ENCODE results near the gene FUT2. TPM values are rescaled to one million over a fixed set of nuclear protein-coding genes. Genes with fewer than 3 reads are reported as not detected.

The FUT2 gene
- polyA plus RNA-seq, 3 donors = not detected

Other genes starting within 250 kb of the FUT2 start
- gene GRWD1, start 250.0 kb upstream of the FUT2 start, polyA plus RNA-seq = 10 to 100 TPM in 1 of 3 donors, 1 to 10 TPM in 2; 3.7 to 13.9 (median 10.0) TPM
- gene KCNJ14, start 240.4 kb upstream of the FUT2 start, polyA plus RNA-seq = under 1 TPM in 2 of 3 donors, not detected in 1; 0.09 to 0.56 TPM
- 10 to 100 TPM; 21.3 to 48.2 (median 21.7) TPM for gene CYTH2, start 226.6 kb upstream of the FUT2 start, polyA plus RNA-seq
- under 1 TPM in 1 of 3 donors, not detected in 2; 0.08 TPM for gene LMTK3, start 184.1 kb upstream of the FUT2 start, polyA plus RNA-seq
- gene SULT2B1, start 143.8 kb upstream of the FUT2 start, polyA plus RNA-seq = under 1 TPM in 2 of 3 donors, not detected in 1; 0.09 to 0.40 TPM
- gene SPACA4, start 89.2 kb upstream of the FUT2 start, polyA plus RNA-seq = not detected
- not detected for gene FAM83E, start 80.9 kb upstream of the FUT2 start, polyA plus RNA-seq
- gene RPL18, start 76.8 kb upstream of the FUT2 start, polyA plus RNA-seq = 1,000 to 10,000 TPM in 1 of 3 donors, 100 to 1,000 TPM in 2; 803 to 1,540 (median 892) TPM
- 1 to 10 TPM; 8.5 to 9.4 (median 9.1) TPM for gene SPHK2, start 76.5 kb upstream of the FUT2 start, polyA plus RNA-seq
- gene DBP, start 58.6 kb upstream of the FUT2 start, polyA plus RNA-seq = 10 to 100 TPM; 12.8 to 22.3 (median 17.5) TPM
- gene CA11, start 49.8 kb upstream of the FUT2 start, polyA plus RNA-seq = 1 to 10 TPM; 1.1 to 4.9 (median 1.8) TPM
- under 1 TPM in 1 of 3 donors, not detected in 2; 0.44 TPM for gene NTN5, start 23.0 kb upstream of the FUT2 start, polyA plus RNA-seq
- under 1 TPM in 1 of 3 donors, not detected in 2; 0.07 TPM for gene MAMSTR, start 23.8 kb downstream of the FUT2 start, polyA plus RNA-seq
- gene RASIP1, start 44.6 kb downstream of the FUT2 start, polyA plus RNA-seq = 1 to 10 TPM in 1 of 3 donors, not detected in 2; 1.2 TPM
- not detected for gene IZUMO1, start 50.9 kb downstream of the FUT2 start, polyA plus RNA-seq
- under 1 TPM in 1 of 3 donors, not detected in 2; 0.03 TPM for gene FUT1, start 56.7 kb downstream of the FUT2 start, polyA plus RNA-seq
- gene FGF21, start 59.6 kb downstream of the FUT2 start, polyA plus RNA-seq = not detected
- 10 to 100 TPM; 14.1 to 17.0 (median 16.0) TPM for gene BCAT2, start 115.1 kb downstream of the FUT2 start, polyA plus RNA-seq
- gene HSD17B14, start 140.5 kb downstream of the FUT2 start, polyA plus RNA-seq = not detected
- 1 to 10 TPM in 2 of 3 donors, under 1 TPM in 1; 0.69 to 1.5 (median 1.1) TPM for gene PLEKHA4, start 172.6 kb downstream of the FUT2 start, polyA plus RNA-seq
- 100 to 1,000 TPM; 127 to 745 (median 169) TPM for gene PPP1R15A, start 176.4 kb downstream of the FUT2 start, polyA plus RNA-seq
- gene TULP2, start 202.8 kb downstream of the FUT2 start, polyA plus RNA-seq = not detected
- gene NUCB1, start 204.3 kb downstream of the FUT2 start, polyA plus RNA-seq = 100 to 1,000 TPM in 2 of 3 donors, 10 to 100 TPM in 1; 80.9 to 178 (median 108) TPM
- gene DHDH, start 237.7 kb downstream of the FUT2 start, polyA plus RNA-seq = under 1 TPM in 1 of 3 donors, not detected in 2; 0.38 TPM

Data from CD14-positive monocyte (primary cell).